ENCODE measurements around the gene ZC3H15.

ZC3H15 gene

GRCh38 chr2:186530314-186530713 is 44.3 kb downstream of the ZC3H15 start:
- Mint-ChIP-seq H3K4me3 (no peak overlapping the region), H3K4me1 (peaks cover 5% of the 10 kb centered on the region), H3K36me3 (ENCODE audit: low read depth) (peaks cover 16% of the 10 kb centered on the region), H3K9me3 (peaks cover 19% of the 10 kb centered on the region), H3K27ac (no peak overlapping the region), H3K27me3 (ENCODE audit: low read depth, poor library complexity) (no peaks in the 10 kb centered on the region)
- DNase-seq: no peak
- no peak for TF ChIP-seq CTCF (IDR thresholded peaks at IDR 0.05)

- H3K9me3 Mint-ChIP-seq: peaks cover 18% of the 10 kb centered on the region
- TF ChIP-seq CTCF (IDR thresholded peaks at IDR 0.05): no peak
Measured at GRCh38 chr2:186531257-186531775, 45.3 kb downstream of the ZC3H15 start.

GRCh38 chr2:186532891-186533290 is 46.8 kb downstream of the ZC3H15 start:
- peaks cover 4% of the 10 kb centered on the region for H3K9me3 Mint-ChIP-seq
- no peak for TF ChIP-seq CTCF (IDR thresholded peaks at IDR 0.05)
- H3K27ac Mint-ChIP-seq: no peak overlapping the region
- DNase-seq: no peak
- H3K36me3 Mint-ChIP-seq (ENCODE audit: low read depth): no peaks in the 10 kb centered on the region
- no peak overlapping the region for H3K4me3 Mint-ChIP-seq
- no peaks in the 10 kb centered on the region for H3K27me3 Mint-ChIP-seq (ENCODE audit: low read depth, poor library complexity)
- peaks cover 5% of the 10 kb centered on the region for H3K4me1 Mint-ChIP-seq

More at GRCh38 chr2:186531257-186531775, 45.3 kb downstream of the ZC3H15 start:
- H3K36me3 Mint-ChIP-seq (ENCODE audit: low read depth): peaks cover 14% of the 10 kb centered on the region
- H3K4me1 Mint-ChIP-seq: peaks cover 5% of the 10 kb centered on the region
- no peak overlapping the region for H3K27ac Mint-ChIP-seq
- no peak overlapping the region for H3K4me3 Mint-ChIP-seq
- no peaks in the 10 kb centered on the region for H3K27me3 Mint-ChIP-seq (ENCODE audit: low read depth, poor library complexity)
- DNase-seq: no peak

GRCh38 chr2:186533717-186534116 is 47.7 kb downstream of the ZC3H15 start:
- H3K4me1 Mint-ChIP-seq: peaks cover 5% of the 10 kb centered on the region

GRCh38 chr2:186534406-186534805 is 48.3 kb downstream of the ZC3H15 start:
- TF ChIP-seq CTCF (IDR thresholded peaks at IDR 0.05): no peak
- Mint-ChIP-seq H3K4me1 (peaks cover 5% of the 10 kb centered on the region), H3K27ac (no peak overlapping the region), H3K36me3 (ENCODE audit: low read depth) (no peaks in the 10 kb centered on the region), H3K27me3 (ENCODE audit: low read depth, poor library complexity) (no peaks in the 10 kb centered on the region), H3K4me3 (no peak overlapping the region), H3K9me3 (no peaks in the 10 kb centered on the region)
- DNase-seq: no peak

More at GRCh38 chr2:186533717-186534116, 47.7 kb downstream of the ZC3H15 start:
- Mint-ChIP-seq H3K4me3 (no peak overlapping the region), H3K27me3 (ENCODE audit: low read depth, poor library complexity) (no peaks in the 10 kb centered on the region), H3K9me3 (peaks cover 4% of the 10 kb centered on the region), H3K36me3 (ENCODE audit: low read depth) (no peaks in the 10 kb centered on the region), H3K27ac (no peak overlapping the region)
- no peak for DNase-seq
- no peak for TF ChIP-seq CTCF (IDR thresholded peaks at IDR 0.05)

GRCh38 chr2:186535861-186536260 is 49.8 kb downstream of the ZC3H15 start:
- Mint-ChIP-seq H3K4me3 (no peak overlapping the region), H3K4me1 (peaks cover 8% of the 10 kb centered on the region), H3K9me3 (no peaks in the 10 kb centered on the region), H3K36me3 (ENCODE audit: low read depth) (no peaks in the 10 kb centered on the region), H3K27me3 (ENCODE audit: low read depth, poor library complexity) (no peaks in the 10 kb centered on the region), H3K27ac (no peak overlapping the region)
- no peak for TF ChIP-seq CTCF (IDR thresholded peaks at IDR 0.05)
- no peak for DNase-seq

All from nephron progenitor cell (in vitro differentiated cells).